ENCODE measurements around the gene BMPR1B. TPM values are rescaled to one million over a fixed set of nuclear protein-coding genes. Genes with fewer than 3 reads are reported as not detected.

Gene BMPR1B
- total RNA-seq, 1 experiment from 2014 or later: 0.35 TPM

DNA sequence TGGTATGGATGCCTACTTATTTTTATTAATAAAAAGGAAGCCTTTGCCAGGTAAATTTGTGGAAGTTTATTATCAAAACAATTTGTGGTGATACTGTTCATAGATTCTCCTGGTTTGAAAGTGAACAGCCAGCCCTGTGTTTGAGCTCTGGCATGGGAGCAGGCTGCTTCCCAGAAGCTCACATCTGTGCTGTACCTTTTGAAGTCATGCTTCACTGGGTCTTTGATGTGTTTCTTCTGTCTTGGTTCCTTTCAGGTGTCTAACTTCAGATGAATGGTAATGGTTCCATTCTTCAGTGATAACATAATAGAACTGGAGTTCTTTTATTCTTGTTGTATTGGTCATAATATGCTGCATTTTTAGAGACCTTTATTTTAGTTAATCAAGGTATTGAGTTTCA is 85.5 kb downstream of the BMPR1B start:
- no peak overlapping the region for H3T11ph ChIP-seq (ENCODE audit: low read length)
- no peak overlapping the region for H2BK120ac ChIP-seq (ENCODE audit: low read depth, low read length, poor library complexity, severe bottlenecking)
- H3K27me3 Mint-ChIP-seq (ENCODE audit: low read depth): no peaks in the 10 kb centered on the region; the same call in 1 of the 2 replicates
- H3K4ac ChIP-seq (ENCODE audit: low read depth, low read length): no peak overlapping the region
- H3K4me3 Mint-ChIP-seq: no peak overlapping the region
- no peak overlapping the region for H3K18ac ChIP-seq (ENCODE audit: insufficient read length, low read depth, low read length)
- no peak overlapping the region for H2BK20ac ChIP-seq (ENCODE audit: low read depth, low read length, poor library complexity, severe bottlenecking)
- no peak overlapping the region for H3K56ac ChIP-seq (ENCODE audit: insufficient read length, low read depth, low read length)
- no peaks in the 10 kb centered on the region for H4K20me1 ChIP-seq (ENCODE audit: control insufficient read depth, insufficient read depth, insufficient read length)
- peaks cover 1 to 8% (median 2%) of the 10 kb centered on the region in 3 experiments; a peak in 5 of 7 replicates for H3K36me3 Mint-ChIP-seq (ENCODE audit: insufficient read depth in 1 of 3, low read depth in 3 of 3)
- H4K5ac ChIP-seq (ENCODE audit: insufficient read length, low read depth, low read length): no peak overlapping the region
- TF ChIP-seq, protein P1, sequence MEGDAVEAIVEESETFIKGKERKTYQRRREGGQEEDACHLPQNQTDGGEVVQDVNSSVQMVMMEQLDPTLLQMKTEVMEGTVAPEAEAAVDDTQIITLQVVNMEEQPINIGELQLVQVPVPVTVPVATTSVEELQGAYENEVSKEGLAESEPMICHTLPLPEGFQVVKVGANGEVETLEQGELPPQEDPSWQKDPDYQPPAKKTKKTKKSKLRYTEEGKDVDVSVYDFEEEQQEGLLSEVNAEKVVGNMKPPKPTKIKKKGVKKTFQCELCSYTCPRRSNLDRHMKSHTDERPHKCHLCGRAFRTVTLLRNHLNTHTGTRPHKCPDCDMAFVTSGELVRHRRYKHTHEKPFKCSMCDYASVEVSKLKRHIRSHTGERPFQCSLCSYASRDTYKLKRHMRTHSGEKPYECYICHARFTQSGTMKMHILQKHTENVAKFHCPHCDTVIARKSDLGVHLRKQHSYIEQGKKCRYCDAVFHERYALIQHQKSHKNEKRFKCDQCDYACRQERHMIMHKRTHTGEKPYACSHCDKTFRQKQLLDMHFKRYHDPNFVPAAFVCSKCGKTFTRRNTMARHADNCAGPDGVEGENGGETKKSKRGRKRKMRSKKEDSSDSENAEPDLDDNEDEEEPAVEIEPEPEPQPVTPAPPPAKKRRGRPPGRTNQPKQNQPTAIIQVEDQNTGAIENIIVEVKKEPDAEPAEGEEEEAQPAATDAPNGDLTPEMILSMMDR (conservative IDR thresholded peaks at IDR 0.05): no peak
- no peak overlapping the region for H4K8ac ChIP-seq (replicated peaks; ENCODE audit: insufficient read length, low read depth, low read length)
- H2AK5ac ChIP-seq (ENCODE audit: insufficient read length, low read length): no peak overlapping the region
- no peak overlapping the region for H4K91ac ChIP-seq (ENCODE audit: insufficient read length, low read depth, low read length)
- H2BK12ac ChIP-seq (ENCODE audit: insufficient read length, low read depth, low read length): no peak overlapping the region
- H3K14ac ChIP-seq (ENCODE audit: insufficient read depth, low read length): no peak overlapping the region
- H3K4me1 Mint-ChIP-seq: peaks cover 3 to 11% of the 10 kb centered on the region in 2 experiments; a peak in 3 of 4 replicates
- no peaks in the 10 kb centered on the region for H3K9me3 ChIP-seq (ENCODE audit: control insufficient read depth, low read depth, low read length)
- H3K79me1 ChIP-seq (ENCODE audit: insufficient read depth, low read depth, low read length, poor library complexity, severe bottlenecking): no peaks in the 10 kb centered on the region
- DNase-seq: no peak
- H3K79me2 ChIP-seq (ENCODE audit: insufficient read depth, low read length): no peaks in the 10 kb centered on the region
- H3K27ac Mint-ChIP-seq: no peak overlapping the region
- no peak overlapping the region for H2BK15ac ChIP-seq (ENCODE audit: low read depth, low read length)
- no peak overlapping the region for H3K9ac ChIP-seq (ENCODE audit: extremely low read depth, insufficient read length, low read length)
- no peaks in the 10 kb centered on the region; the same call in 1 of the 2 replicates for H3K4me1 ChIP-seq (ENCODE audit: insufficient read depth, low read length)
- H3K23ac ChIP-seq (ENCODE audit: insufficient read length, low read depth, low read length): no peak overlapping the region
- no peak overlapping the region for H2AFZ ChIP-seq (ENCODE audit: low read length)
- H3K23me2 ChIP-seq (ENCODE audit: insufficient read length, low read depth, low read length, poor library complexity, severe bottlenecking): no peaks in the 10 kb centered on the region
- no peak overlapping the region for H3K4me2 ChIP-seq (ENCODE audit: insufficient read depth, insufficient read length, low read length)
- H3K27me3 ChIP-seq (ENCODE audit: insufficient read depth, low read length): no peaks in the 10 kb centered on the region
- no peak overlapping the region for H3K27ac ChIP-seq (ENCODE audit: insufficient read length, low read depth, low read length)
- no peak overlapping the region for H2BK5ac ChIP-seq (ENCODE audit: insufficient read length, low read length)
- peaks cover 3 to 8% of the 10 kb centered on the region in 2 experiments for H3K9me3 Mint-ChIP-seq

Measured in H9 (cell line).